Measurements from ENCODE around the gene TIMM50. TPM values are rescaled to one million over a fixed set of nuclear protein-coding genes. Genes with fewer than 3 reads are reported as not detected.

The TIMM50 gene
- total and polyA plus RNA-seq, 2 of the 13 experiments (the other 11 are each of a cell fraction or from before 2014, with no cell fraction given), result 91.1 to 92.5 TPM

- TF ChIP-seq, protein P1, sequence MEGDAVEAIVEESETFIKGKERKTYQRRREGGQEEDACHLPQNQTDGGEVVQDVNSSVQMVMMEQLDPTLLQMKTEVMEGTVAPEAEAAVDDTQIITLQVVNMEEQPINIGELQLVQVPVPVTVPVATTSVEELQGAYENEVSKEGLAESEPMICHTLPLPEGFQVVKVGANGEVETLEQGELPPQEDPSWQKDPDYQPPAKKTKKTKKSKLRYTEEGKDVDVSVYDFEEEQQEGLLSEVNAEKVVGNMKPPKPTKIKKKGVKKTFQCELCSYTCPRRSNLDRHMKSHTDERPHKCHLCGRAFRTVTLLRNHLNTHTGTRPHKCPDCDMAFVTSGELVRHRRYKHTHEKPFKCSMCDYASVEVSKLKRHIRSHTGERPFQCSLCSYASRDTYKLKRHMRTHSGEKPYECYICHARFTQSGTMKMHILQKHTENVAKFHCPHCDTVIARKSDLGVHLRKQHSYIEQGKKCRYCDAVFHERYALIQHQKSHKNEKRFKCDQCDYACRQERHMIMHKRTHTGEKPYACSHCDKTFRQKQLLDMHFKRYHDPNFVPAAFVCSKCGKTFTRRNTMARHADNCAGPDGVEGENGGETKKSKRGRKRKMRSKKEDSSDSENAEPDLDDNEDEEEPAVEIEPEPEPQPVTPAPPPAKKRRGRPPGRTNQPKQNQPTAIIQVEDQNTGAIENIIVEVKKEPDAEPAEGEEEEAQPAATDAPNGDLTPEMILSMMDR (CRISPR knock-in tag; IDR thresholded peaks at IDR 0.05), result peak; percentile 99
- TF ChIP-seq, protein P2, sequence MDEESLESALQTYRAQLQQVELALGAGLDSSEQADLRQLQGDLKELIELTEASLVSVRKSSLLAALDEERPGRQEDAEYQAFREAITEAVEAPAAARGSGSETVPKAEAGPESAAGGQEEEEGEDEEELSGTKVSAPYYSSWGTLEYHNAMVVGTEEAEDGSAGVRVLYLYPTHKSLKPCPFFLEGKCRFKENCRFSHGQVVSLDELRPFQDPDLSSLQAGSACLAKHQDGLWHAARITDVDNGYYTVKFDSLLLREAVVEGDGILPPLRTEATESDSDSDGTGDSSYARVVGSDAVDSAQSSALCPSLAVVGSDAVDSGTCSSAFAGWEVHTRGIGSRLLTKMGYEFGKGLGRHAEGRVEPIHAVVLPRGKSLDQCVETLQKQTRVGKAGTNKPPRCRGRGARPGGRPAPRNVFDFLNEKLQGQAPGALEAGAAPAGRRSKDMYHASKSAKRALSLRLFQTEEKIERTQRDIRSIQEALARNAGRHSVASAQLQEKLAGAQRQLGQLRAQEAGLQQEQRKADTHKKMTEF (CRISPR knock-in tag; IDR thresholded peaks at IDR 0.05), result peak; percentile 77
- TF ChIP-seq MXI1 (IDR thresholded peaks at IDR 0.05; ENCODE audit: borderline replicate concordance, low read depth, low read length) (peak; percentile 61; the same call in 1 of the 3 replicates), ZNF263 (CRISPR knock-in tag; IDR thresholded peaks at IDR 0.05) (no peak), HMGXB4 (CRISPR knock-in tag; IDR thresholded peaks at IDR 0.05; ENCODE audit: borderline replicate concordance in 1 of 2, low read depth in 1 of 2) (peak; percentile 92 to 96), ZNF530 (CRISPR knock-in tag; IDR thresholded peaks at IDR 0.05; ENCODE audit: low read depth) (no peak), DR1 (CRISPR knock-in tag; IDR thresholded peaks at IDR 0.05) (0 out of 2 replicates have a peak, but pooled peaks have one; percentile 38), ZNF407 (CRISPR knock-in tag; IDR thresholded peaks at IDR 0.05; ENCODE audit: not compliant biosample characterization) (peak; percentile 56)
These were observed 51.8 kb downstream of the TIMM50 start, which contains the start of gene EID2B (continued) for GRCh38 chr19:39532233-39533002.

All from HepG2 (cell line).